T-helper 1 cell (primary cell): Measurements from ENCODE around the gene WSCD1.

ENCODE experiments used
- DNase-seq, 5 donors: peaks; one replicate each; pipeline ENCODE4 v3.0.0-alpha.2; 2012 to 2020

WSCD1 gene

GRCh38 chr17:6061290-6061689 is 8.9 kb upstream of the WSCD1 start:
- no peak for DNase-seq

- DNase-seq, result no peak
Measured at GRCh38 chr17:6064868-6065267, 5.3 kb upstream of the WSCD1 start.

GRCh38 chr17:6065351-6065750 is 4.8 kb upstream of the WSCD1 start:
- DNase-seq, result no peak

GRCh38 chr17:6066183-6066948 is 3.8 kb upstream of the WSCD1 start:
- DNase-seq, result no peak

- no peak for DNase-seq
Measured at GRCh38 chr17:6067060-6067459, 3.1 kb upstream of the WSCD1 start.

- DNase-seq, result no peak
Measured at GRCh38 chr17:6070430-6070912, 292 bp downstream of the WSCD1 start.

- DNase-seq, result no peak
Measured at GRCh38 chr17:6070913-6071511, 833 bp downstream of the WSCD1 start.

- no peak for DNase-seq
Measured at GRCh38 chr17:6071528-6072065, 1.4 kb downstream of the WSCD1 start.

- DNase-seq, result no peak
Measured at GRCh38 chr17:6072157-6072556, 2.0 kb downstream of the WSCD1 start.

- no peak for DNase-seq
Measured at GRCh38 chr17:6072611-6073010, 2.4 kb downstream of the WSCD1 start.

- no peak for DNase-seq
Measured at GRCh38 chr17:6073620-6074019, 3.4 kb downstream of the WSCD1 start.

- no peak for DNase-seq
Measured at GRCh38 chr17:6075050-6075449, 4.9 kb downstream of the WSCD1 start.

- DNase-seq, result no peak
Measured at GRCh38 chr17:6075845-6076244, 5.7 kb downstream of the WSCD1 start.

GRCh38 chr17:6077752-6078151 is 7.6 kb downstream of the WSCD1 start:
- no peak for DNase-seq

- no peak for DNase-seq
Measured at GRCh38 chr17:6078458-6078871, 8.3 kb downstream of the WSCD1 start.

GRCh38 chr17:6079155-6079888 is 9.1 kb downstream of the WSCD1 start:
- no peak for DNase-seq

- no peak for DNase-seq
Measured at GRCh38 chr17:6079960-6080359, 9.8 kb downstream of the WSCD1 start.

GRCh38 chr17:6080711-6081430 is 10.7 kb downstream of the WSCD1 start:
- DNase-seq, result no peak

GRCh38 chr17:6082335-6082734 is 12.2 kb downstream of the WSCD1 start:
- DNase-seq, result no peak

GRCh38 chr17:6084311-6085161 is 14.4 kb downstream of the WSCD1 start:
- DNase-seq, result no peak

- DNase-seq, result no peak
Measured at GRCh38 chr17:6085812-6086211, 15.6 kb downstream of the WSCD1 start.
